CD4-positive, alpha-beta T cell treated with Interleukin-6 at 100 ng/mL for 8 hours (primary cell): ENCODE results near the gene ABCB11.
"Not testable (repeated sequence)": the region's sequence is repeated elsewhere in the genome, so short reads cannot be mapped to it uniquely, and the experiment has no call there.

Experiments used
- DNase-seq: peaks from one replicate; pipeline ENCODE4 v3.0.0-alpha.2; 2020; ENCODE audit warnings: mixed read lengths, low spot score

ABCB11 gene

GRCh38 chr2:169031202-169031601 lies at the start of gene ABCB11:
Gene ABCB11, minus strand, starts transcription at chr2:169031324. Its CDS starts 13,199 bp downstream, at chr2:169018125.
- DNase-seq = no peak

GRCh38 chr2:169080250-169081069 lies 49.3 kb upstream of the ABCB11 start:
- DNase-seq = no peak

GRCh38 chr2:169077674-169078240 lies 46.6 kb upstream of the ABCB11 start:
- no peak for DNase-seq

GRCh38 chr2:169073963-169074751 lies 43.0 kb upstream of the ABCB11 start:
- no peak for DNase-seq

- DNase-seq = no peak
These were observed 42.3 kb upstream of the ABCB11 start for GRCh38 chr2:169073211-169073962.

- no peak for DNase-seq
These were observed 41.2 kb upstream of the ABCB11 start for GRCh38 chr2:169072163-169072925.

- DNase-seq = no peak
These were observed 40.3 kb upstream of the ABCB11 start for GRCh38 chr2:169071455-169071854.

- DNase-seq = no peak
These were observed 38.7 kb upstream of the ABCB11 start for GRCh38 chr2:169069833-169070232.

GRCh38 chr2:169069341-169069740 lies 38.2 kb upstream of the ABCB11 start, which contains the start of gene DHRS9:
Gene DHRS9, plus strand, starts transcription at chr2:169069563. Its CDS starts 12,019 bp downstream, at chr2:169081582.
- no peak for DNase-seq

- DNase-seq = no peak
These were observed 35.8 kb upstream of the ABCB11 start for GRCh38 chr2:169066897-169067296.

- DNase-seq = no peak
These were observed 34.9 kb upstream of the ABCB11 start for GRCh38 chr2:169065864-169066517.

GRCh38 chr2:169065422-169065821 lies 34.3 kb upstream of the ABCB11 start:
- no peak for DNase-seq

- not testable (repeated sequence) for DNase-seq
These were observed 33.1 kb upstream of the ABCB11 start for GRCh38 chr2:169064199-169064598.

- DNase-seq = not testable (repeated sequence)
These were observed 23.5 kb upstream of the ABCB11 start for GRCh38 chr2:169054575-169054974.

- no peak for DNase-seq
These were observed 19.5 kb upstream of the ABCB11 start for GRCh38 chr2:169050476-169051240.

- DNase-seq = no peak
These were observed 18.0 kb upstream of the ABCB11 start for GRCh38 chr2:169049142-169049541.

- DNase-seq = no peak
These were observed 16.4 kb upstream of the ABCB11 start for GRCh38 chr2:169047256-169048250.

- no peak for DNase-seq
These were observed 15.5 kb upstream of the ABCB11 start for GRCh38 chr2:169046440-169047151.
